HG03097 (cell line): ENCODE measurements around the gene ATG16L2.
"Not testable (repeated sequence)": the region's sequence is repeated elsewhere in the genome, so short reads cannot be mapped to it uniquely, and the experiment has no call there.

ENCODE experiments used
- ATAC-seq: cut with Tn5 transposase; IDR thresholded peaks from one replicate; pipeline ENCODE4 v1.9.1; 2021; ENCODE audit not compliant: unreplicated experiment, low FRiP score

Gene ATG16L2

DNA sequence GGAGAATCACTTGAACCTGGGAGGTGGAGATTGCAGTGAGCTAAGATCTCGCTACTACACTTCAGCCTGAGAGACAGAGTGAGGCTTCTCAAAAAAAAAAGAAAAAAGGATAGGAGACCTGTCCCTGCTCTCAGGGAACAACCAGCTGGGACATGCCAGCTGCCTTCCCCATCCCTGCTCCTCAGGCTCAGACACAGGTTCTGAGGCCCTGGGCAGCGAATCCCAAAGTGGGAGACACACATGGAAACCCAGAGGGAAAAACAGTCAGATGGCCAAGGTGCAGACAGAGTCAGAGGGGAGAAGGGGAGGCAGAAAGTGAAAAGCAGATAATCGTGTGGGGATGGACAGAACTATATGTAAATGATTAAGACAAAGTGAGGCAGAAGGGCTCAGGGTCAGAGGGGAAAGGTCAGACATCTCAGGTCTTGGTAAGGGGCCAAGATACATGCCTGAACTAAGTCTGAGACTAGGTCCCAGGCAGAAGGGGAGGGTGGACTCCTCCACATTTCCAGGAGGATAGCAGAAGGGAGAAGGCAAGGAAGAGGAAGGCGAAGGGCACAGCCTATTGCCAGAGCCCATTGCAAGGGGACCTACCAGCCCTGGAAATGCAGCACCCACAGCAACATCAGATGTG lies 34.6 kb upstream of the ATG16L2 start:
- ATAC-seq = no peak

DNA sequence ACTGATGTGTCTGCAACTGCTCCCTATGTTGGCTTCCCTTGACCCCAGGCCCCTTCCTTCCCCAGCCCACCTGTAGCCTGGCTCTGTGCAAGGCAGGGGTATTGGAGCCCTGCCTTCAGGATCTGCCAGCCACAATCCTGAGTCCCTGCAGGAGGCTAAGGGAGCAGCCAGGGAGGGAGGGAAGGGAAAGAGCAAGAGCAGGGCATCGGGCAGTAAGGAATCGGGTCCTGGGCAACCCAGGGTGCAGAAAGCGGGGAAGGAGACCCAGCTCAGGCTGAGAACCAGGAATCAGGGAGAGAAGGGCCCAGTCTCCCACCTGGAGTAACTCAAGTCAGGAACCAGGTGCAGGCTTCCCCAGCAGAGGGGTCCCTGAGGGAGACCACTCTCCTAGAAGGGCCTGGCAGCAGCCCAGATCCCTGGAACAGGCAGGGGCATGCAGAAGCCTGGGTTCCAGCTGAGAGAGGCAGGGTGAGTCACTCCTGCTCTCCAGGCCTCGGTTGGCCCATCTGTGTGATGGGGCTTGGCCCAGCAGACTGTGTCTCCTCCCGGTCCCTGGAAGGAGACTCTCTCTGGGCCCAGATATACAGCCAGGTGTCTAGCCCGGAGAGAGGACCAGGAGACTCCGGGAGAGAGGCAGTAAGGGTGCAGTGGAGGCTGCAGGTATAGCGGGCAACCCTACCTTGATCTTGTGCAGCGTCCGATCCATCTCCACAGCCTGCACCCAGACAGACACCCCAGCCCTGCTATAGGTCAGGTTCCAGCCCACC lies 33.7 kb upstream of the ATG16L2 start:
- no peak for ATAC-seq

DNA sequence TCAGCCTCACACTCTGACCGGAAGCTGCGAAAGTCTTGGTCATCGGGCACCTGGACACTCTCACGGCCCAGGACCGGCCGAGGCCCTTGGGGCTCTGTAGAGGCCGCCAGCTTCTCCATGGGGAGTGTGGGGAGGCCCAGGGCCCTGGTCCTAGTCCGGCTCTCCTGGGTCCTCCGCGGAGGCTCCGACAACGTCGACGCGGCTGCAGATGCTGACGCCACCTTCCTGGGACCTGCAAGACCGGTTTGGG lies 33.2 kb upstream of the ATG16L2 start:
- ATAC-seq = no peak

DNA sequence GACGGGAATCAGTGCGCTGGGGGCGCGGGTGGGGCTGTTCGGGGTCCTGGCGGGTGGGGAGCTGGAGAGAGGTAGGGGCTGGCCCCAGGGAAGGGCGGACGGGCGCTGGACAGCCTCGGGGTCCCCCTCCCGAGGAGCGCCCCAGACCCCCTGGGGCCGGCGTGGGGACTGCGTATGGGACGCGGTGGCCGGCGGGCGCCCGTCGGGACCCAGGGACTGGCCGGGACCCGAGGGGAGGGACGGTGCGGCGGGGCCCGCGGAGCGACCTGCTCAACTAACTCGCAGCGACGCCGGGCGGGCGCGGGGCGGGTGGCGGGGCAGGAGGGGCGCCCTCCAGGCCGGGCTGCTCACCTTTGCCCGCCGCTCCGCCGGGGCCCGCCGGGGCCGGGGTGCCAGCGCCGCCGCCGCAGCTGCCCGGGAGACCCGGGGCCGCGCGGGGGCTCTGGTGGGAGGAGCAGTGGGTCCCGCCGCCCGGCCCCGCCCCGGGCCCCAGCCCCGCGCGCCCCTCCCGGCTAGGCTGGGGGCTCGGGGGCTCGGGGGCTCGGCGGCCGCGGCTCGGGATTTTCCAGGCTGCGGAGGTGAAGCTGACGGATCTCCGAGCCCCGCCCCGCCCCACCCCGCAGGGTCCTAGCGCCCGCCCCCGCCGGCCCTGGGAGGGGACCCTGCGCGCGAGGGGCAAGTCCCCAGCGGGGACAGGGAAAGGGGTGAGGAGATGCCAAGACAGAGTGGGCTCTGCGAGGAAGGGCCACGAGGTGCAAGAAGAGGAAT lies 32.7 kb upstream of the ATG16L2 start:
- no peak for ATAC-seq

DNA sequence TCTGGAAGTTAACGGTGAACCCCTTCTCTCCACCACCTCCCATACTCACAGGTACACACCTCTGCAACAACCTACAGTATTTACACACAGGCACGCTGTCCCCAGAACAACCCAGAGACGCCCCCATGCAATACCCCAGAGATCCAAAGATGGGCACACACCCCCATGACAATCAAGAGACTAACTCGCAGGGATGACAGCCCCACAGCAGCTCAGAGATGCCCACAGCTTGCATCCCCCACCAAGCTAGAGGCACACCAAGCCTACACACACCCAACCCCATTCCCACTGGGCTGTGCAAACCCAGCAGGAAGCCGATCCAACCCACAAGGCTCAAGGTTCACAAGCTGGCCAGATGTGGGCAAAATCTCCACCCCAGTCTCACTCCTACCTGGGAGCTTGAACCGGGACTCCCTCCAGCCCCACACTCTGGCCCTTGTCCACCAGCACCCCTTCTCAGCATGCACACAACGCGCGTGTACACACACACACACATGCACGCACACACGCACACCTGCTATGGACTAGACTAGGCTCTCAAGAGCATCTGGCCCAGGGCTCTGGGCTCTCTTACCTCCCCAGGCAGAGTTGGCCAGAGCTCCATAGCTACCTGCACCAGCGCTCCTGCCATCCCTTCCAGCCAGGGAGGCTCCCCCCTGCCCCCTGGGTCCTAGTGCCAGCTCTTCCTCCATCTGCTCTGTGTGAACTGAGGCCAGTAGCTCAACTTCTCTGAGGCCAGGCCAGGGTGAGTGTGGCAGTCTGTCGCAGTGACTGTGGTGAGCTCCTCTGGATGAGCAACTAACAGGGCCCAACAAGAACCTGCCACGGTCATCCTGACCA lies 31.9 kb upstream of the ATG16L2 start:
- ATAC-seq = no peak

DNA sequence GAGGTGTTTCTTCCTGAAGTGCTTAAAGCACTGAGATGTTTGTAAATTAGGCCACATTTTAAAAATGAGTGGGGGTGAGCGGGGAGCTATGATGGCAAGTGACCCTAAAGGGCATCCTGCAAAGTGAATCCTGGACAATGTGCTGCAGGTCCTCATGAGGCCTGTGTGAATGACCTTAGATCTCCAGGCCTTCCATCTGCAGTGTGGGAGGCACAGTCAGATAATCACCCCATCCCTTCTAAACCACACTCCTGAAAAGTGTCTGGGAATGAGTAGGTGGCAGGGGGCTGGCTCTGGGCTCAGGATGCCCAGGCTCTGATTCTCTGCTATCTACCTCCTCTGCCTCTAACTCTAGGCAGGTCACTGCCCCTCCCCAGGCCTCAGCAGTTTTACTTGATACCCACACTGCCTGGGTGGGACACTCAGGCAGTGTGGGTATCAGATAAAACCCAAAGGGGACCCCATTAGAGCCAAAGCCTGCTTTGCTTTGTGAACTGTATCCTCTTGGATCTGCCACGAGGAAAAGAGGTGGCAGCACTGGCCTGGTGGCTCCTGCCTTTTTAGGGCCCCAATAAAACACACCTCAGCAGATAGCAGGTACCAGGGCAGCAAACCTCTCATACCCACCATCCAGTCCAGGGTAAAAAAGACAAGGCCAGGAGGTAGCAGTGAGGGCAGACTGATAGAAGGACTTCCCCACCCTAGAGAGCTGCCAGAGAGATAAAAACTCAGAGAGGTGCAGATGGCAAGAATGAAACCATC lies 30.9 kb upstream of the ATG16L2 start:
- ATAC-seq = no peak

DNA sequence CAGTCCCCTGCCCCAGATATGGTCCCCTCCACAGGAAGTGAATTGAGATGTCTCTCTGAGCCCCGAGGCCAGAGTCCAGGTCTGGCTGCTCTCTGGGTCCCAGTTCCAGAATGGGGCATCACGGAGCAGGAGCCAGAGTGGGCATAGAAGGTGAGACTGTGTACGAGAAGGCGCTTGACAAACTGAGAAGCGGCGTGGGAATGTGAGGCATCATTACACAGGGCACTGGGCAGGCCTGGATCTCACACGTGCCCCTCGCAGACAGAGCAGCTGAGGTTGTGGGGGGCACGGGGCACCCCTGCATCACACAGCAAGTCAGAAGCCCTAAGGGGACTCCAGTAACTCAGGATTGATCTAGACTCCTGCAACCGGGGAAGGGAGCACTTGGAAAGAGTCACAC lies 29.5 kb upstream of the ATG16L2 start:
- ATAC-seq = no peak

DNA sequence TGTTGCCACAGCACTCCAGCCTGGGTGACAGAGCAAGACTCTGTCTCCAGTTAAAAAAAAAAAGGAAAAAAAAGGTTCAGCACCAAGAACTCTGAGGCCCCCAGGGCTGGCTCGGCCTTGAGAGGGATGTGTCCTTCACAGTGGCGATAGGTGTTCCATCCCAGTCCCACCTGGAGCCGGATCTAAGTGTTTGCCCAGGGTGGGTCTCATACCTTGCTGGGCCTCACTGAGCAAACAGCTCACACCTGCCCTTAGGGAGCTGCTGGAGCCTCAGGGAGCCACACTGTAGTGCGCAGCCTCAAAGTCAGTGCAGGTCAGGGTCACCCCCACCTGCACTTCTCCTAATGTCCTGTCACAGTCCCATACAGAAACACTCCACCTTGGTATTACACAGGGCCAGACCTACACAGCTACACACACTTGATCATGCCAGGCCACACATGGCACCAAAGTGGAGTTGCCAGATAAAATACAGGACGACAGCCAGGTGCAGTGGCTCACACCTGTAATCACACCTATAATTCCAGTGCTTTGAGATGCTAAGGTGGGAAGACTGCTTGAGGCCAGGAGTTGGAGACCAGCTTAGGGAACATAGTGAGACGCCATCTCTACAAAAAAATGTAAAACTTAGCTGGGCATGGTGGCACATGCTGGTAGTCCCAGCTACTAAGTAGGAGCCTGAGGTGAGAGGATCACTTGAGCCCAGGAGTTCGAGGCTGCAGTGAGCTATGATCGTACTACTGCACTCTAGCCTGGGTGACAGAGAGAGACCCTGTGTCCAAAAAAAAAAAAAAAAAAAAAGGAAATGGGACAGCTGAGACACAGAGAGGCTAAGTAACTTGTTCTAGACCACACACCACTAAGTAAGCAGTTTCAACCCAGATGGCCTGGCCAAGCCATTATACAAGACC lies 27.7 kb upstream of the ATG16L2 start:
- ATAC-seq = no peak

DNA sequence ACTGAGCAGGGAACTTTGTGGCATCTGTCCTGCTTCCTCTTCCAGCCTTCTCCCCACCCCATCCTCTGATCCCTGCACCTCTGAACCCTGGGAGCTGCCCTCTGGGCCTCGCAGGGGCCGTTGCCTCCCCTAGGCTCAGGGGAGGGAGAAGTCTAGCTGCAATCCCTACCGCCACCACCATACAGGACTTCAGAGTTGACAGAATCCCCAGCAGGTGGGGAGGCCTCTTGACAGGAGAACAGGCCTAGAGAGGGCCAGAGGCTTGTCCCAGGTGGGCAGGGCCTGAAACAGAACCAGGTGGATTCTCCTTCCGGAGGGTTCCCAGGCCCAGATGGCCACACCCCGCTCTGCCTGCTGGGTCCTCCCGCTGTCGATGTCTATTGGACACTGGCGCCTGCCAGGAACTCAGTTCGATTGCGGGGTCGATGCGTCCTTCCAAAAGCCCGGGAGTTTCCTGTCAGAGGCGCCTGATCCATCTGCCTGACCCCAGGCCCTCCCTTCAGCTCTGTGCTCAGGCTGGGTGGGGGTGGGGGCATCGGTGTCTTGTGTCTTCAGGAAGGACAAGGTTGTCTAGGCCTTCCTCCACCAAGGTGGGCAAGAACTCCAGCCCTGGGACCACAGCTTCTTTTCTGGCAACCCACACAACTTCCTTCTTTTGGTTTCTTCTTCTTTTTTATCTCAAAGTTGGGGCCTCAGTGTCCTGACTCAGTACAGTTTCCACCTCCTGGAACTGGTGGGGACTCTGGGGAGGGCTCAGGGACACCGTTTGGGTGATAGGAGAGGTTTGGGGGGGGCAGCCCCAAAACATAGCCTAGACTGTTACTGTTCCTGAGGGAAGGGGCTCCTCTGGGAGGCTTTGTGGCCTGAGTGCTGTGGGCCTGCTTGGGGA lies 26.8 kb upstream of the ATG16L2 start:
- ATAC-seq = no peak

DNA sequence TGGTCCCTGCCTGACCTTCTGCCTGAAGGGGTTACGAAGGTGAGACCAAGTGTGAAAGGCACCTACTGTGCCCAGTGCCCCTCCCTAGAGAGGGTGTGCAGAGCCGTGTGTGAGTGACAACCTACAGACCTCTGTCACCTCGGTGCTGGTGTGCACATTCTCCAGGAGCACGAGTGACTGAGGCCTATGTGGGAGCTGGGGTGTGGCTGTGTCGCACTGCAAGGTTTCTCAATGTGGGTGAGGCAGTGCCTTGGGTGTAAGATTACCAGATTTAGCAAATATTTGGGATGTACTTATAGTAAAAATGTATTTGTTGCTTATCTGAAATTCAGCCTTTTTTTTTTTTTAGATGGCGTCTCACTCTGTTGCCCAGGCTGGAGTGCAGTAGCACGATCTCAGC lies 26.0 kb upstream of the ATG16L2 start:
- no peak for ATAC-seq

DNA sequence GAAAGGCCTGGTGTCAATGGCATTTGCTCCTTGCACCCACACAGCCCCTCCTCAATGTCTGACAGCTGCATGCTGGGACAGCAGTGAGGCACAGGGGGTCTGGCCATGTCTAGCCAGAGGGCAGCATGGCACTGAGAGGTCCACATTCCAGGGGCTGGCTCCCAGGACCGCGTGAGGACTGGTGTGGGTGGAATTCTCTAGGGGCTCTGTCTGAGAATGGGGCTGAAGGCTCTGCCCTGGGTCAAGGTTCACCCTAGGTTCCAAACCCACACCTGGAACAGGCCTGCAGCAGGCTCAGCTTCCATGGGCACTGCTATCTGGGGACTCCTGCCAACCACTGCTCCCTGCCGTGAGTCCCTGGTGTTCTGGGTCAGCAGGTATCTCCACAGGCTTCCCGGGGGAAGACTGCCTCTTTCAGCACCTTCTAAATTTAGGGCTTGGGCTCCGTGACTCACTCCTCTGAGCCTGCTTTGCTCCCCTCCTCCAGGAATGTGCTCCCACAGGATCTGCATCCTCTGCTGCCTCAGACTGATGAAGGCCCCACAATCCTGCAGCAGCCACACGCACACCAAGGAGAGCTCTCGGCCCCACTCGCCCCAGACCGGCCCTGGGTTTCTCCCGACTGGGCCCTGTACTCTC lies 24.6 kb upstream of the ATG16L2 start:
- ATAC-seq = no peak

DNA sequence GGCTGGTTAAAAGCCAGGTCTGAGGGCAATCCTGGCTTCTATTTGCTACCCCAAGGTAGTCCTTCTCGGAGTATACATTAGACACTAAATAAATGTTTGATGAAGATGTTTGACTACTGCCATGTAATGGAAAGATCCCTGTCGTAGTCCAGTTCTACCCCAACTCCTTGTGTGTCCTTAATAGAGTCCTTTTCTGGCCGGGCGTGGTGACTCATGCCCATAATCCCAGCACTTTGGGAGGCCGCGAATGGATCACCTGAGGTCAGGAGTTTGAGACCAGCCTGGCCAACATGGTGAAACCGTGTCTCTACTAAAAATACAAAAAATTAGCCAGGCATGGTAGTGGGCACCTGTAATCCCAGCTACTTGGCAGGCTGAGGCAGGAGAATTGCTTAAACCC lies 23.0 kb upstream of the ATG16L2 start:
- not testable (repeated sequence) for ATAC-seq

DNA sequence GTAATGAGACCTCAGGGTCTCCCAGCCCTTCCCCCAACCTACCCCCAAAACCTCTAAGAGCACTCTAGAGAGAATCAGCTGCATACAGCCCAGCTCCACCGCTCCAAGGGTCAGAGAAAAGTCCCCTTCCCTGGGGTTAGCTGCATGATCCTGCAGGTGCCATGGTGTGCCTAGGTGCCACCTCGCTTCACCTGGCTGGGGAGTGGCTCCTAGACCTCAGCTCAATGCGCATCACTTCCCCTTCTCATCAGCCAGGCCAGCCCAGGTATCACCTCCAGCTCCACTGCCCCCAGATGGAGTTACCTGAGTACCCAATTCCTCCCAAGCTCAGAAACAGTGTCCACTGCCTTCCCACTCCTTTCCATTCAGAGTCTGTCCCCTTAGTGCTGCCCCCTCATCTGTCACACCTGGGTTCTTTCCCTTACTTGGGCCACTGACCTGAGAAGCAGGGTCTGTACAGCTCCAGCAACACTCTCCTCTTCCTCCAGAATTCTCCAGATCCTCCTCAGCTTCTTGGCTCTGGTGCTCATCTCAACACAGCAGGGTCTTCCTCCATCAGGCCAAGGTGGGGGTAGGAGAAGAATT lies 21.7 kb upstream of the ATG16L2 start:
- no peak for ATAC-seq

DNA sequence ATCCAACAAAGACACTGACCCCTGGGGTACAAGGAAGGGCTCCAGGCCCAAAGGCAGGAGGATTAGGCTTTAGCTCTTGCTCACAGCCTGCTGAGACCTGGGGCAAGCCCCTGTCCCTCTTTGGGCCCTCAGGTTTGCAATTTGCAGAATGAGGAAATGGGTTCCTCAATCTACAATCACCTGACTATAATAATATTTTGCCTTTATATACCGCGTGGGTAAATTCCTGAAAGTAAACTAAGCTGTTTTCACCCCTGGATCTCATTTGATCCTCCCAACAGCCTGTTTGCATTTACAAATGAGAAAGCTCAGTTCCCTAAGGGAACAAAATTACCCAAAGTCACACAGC lies 21.2 kb upstream of the ATG16L2 start:
- peak; percentile 1 for ATAC-seq

DNA sequence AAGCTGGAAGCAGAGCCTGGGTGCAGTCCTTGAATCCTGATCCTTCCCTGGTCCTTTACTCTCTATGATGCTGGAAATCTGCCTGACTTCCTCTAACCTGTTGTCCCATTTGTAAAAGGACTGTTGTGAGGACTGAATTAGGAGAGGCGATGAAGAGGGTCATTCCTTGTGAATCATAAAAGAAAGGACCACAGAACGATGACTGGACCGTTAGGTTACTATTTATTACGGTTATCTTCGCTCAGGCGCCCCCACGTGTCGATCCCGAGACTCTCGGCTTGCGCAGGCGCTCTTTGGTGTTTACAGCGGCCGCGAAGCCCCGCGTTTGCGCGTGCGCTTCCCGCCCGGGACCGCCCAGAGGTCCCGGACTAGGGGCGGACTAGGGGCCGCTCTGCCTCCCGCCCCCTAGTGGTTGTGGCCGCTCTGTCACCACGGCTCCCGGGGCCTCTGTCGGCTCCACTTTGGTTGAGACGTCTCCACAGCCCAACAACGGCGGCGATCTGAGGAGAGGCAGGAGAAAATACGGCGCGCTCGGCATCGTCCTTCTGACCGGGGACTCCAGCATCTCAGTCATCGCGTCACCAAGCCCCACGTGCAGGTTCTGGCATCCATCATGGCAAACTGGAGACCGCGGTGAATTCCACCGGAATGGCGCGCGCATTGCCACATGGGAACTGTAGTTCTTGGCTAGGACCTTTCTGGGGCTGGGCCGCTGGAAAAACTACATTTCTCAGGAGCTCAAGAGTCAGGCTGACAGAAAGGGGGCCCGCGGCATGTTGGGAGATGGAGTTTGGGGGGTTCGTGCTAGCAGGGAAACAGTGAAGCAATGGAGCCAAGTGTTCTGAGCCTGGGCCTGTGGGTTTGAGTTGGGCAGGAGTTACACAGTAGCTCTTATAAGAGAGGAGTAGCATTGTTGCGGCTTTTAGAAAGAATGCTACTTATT lies 20.5 kb upstream of the ATG16L2 start, which contains the start of gene STARD10:
Gene STARD10 (minus strand): TSS at position 623 of the 943 bp plus-strand sequence. CDS start 12,866 bp downstream, outside the sequence.
- ATAC-seq = peak; percentile 90

DNA sequence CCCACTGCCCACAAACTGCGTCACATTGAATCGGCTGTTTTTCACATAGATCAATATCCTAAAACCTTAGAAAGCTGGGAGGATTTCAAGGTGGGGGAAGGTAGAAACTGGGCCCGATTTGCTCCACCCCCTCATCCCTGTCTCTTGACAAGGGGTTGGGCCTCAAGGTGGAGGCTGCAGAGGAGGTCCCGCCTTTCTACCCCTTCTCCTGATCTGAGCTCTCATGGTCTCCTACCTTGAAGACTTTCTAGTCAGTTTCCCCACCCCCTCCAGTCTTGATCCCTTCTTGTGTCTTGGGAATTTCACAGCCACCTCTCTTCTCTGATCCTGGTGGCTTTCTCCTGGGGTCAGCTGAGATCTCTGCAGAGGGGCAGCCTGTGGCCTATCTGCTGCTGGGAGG lies 15.8 kb upstream of the ATG16L2 start:
- ATAC-seq = no peak
